Activated CD8-positive, alpha-beta memory T cell treated with anti-CD3 and anti-CD28 coated beads, Interleukin-2, amount 50 U/mL, for 1 hour (primary cell): ENCODE results near the gene ENTREP3.
"Not testable (repeated sequence)": the region's sequence is repeated elsewhere in the genome, so short reads cannot be mapped to it uniquely, and the experiment has no call there.

Experiments
- DNase-seq: peaks from one replicate; pipeline ENCODE4 v3.0.0-alpha.2; 2020; ENCODE audit errors: extremely low read depth

The ENTREP3 gene, protein sequence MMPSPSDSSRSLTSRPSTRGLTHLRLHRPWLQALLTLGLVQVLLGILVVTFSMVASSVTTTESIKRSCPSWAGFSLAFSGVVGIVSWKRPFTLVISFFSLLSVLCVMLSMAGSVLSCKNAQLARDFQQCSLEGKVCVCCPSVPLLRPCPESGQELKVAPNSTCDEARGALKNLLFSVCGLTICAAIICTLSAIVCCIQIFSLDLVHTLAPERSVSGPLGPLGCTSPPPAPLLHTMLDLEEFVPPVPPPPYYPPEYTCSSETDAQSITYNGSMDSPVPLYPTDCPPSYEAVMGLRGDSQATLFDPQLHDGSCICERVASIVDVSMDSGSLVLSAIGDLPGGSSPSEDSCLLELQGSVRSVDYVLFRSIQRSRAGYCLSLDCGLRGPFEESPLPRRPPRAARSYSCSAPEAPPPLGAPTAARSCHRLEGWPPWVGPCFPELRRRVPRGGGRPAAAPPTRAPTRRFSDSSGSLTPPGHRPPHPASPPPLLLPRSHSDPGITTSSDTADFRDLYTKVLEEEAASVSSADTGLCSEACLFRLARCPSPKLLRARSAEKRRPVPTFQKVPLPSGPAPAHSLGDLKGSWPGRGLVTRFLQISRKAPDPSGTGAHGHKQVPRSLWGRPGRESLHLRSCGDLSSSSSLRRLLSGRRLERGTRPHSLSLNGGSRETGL

DNA sequence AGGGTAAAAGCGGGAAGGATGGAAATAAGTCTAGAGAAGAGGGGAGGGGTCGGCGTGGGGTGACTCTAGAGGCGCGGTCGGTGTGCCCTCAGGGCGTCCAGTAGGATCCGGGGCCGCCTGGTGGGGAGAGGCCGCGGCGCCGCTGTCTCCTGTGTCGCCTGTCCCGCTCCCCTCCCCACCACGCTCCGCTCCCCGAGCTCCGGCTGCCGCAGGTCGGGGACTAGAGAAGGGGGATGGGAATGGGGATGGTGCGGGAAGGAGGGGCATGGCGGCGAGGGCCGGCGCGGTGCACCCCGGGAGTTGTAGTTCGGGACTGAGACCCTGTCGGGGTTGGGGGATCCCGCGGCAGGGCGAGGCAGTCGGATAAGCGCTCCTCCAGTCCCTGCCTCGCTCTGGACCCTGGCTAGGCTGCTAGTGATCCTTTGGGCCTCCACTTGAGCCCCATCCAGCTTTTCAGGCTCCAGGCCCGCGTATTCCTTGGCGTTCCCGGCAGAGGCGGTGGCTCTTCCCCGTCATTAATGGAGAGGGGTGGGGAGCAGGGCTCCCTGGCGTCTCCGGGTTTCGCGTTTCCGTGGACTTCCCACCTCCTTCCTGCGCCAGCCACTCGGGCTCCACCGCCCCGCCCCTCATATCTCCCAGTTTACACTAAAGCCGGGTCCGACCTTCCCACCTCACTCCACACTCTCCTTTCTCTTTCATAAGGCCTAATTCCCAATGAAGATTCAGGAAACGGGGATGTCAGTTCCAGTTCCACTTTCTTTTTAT lies at the start of gene ENTREP3:
ENTREP3 (minus strand) TSS at position 241 of the 765 bp plus-strand sequence. CDS start 606 bp downstream, outside the sequence.
- DNase-seq, result no peak

DNA sequence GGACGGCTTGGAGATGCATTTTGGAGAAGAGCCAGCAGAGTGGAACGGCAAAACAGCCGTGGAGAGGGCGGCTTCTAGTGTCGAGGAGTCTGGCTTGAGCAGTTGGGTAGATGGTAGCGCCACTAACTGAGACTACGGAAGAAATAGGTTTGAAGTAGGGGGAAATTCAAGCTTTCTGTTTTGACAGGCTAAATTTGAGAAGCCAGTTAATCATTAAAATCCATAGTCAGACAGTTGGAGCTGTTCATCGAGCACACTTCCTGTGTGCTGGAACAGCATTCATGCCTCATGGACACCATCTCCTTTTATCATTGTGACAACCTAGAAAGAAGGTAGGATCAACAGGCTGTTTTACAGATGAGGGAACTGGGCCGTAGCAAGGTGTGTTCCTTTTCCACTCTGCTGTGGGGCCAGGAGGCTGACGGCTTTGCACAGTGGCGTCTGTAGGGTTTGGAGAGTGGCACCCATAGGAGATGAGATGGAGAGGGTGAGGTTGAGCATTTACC lies 49.3 kb upstream of the ENTREP3 start:
- no peak for DNase-seq

DNA sequence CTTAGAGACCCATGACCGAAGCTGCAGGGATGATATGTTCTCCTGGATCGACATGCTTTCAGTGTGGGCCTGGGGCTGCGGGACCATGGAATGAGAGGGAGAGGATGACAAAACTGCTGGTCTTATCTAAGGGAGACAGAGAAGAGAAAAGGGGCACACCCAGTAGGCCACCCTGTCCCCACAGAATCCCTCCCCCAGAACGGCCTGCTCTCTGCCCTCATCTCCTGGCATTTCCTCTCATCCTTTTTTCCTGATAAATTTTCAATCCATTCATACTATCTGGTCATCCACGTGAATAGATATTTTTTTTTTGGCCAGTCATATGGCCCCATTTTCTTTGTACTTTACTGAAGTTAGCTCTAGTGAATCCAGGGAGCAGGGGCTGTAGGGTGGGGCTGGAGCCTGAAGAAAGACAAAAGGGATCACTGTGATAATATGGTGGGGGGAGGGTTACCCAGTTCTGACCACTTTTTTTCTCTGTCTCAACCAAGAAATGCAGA lies 46.1 kb upstream of the ENTREP3 start, which contains the start of gene PKLR:
PKLR (minus strand) TSS at position 97 of the 500 bp plus-strand sequence; CDS start at position 54, 43 bp downstream.
- no peak for DNase-seq

DNA sequence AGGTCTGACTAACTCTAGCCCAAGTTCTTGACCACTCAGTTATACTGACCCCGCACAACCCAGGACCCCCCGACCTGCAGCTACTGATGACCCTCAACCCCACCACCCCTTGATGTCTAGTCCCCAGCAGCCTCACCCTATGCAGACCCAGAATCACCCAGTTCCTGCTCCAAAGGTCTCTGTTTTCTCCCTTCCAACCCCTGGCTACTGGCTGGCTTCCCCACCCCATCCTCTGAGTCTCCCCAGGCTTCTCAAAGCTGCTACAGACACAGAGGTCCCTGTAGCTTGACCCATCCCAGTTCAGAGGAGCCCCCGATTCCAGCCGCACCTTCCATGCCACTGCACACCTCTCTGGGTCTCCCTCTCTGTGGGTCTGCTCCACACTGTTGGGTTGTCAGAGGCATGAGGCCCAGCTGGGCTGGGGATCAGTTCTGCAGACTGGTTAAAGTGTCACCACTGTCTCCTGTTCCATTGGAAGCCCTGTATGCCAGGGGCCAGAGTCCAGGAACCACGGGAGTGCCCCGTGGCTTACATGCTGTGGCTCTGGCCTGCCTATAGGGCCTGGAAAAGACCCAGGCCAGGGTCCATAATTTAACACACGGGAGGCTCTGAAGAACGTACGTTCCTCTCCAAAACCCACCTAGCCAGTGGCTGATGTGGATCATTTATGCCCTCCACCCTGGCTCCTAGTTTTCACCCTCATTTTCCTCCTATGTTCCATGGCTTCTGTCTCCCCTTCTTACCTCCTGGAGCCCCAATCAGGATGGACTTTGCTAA lies 45.5 kb upstream of the ENTREP3 start:
- no peak for DNase-seq

DNA sequence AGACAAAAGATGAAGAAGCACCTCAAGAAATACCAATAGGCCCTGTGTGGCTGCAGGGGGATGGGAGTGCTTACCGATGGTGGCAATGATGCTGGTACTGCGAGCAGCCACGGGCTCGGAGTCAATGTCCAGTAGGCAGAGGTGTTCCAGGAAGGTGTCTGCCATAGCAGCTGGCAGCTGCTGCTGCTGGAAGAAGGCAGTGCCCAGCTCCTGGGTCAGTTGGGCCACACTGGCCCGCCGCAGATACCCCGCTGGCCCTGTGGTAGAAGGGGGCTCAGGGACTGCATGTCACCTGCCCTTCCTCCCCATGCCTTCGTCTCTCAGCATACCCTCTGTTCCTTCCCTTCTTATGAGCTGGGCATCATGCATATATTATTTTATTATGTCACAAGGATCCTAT lies 44.7 kb upstream of the ENTREP3 start:
- no peak for DNase-seq

DNA sequence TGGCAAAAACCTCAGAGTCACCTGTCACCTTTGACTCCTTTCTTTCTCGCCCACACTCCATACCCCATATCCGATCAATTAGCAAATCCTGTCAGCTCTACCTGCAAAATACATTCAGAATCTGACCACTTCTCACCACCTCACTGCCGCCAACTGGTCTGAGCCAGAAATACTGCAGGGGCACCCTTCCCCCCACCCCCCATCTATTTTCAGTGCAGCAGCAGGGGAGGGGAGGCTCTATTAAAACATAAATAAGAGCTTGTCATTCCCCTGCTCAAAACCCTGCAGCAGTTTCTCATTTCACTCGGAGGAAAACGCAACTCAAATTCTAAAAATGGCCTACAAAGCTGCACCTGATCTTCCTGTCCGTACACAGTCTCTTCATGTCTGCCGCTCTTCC lies 42.1 kb upstream of the ENTREP3 start:
- no peak for DNase-seq

DNA sequence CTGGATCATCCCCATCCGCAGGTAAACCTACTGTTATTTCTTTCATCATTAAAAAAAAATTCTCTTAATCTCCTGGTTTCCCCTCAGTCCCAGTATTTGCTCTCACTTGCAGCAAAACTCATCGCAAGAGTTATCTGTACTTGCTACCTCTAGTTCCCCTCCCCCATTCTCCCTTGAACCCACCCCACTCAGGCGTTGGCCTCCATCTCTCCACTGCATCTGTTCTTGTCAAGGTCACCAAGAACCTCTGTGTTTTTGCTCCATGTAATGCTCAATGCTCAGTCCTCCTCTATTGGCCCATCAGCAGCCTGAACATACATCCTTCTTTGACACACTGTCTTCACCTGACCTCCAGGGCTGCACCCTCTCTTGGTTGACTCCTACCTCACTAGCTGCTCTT lies 41.4 kb upstream of the ENTREP3 start:
- no peak for DNase-seq

DNA sequence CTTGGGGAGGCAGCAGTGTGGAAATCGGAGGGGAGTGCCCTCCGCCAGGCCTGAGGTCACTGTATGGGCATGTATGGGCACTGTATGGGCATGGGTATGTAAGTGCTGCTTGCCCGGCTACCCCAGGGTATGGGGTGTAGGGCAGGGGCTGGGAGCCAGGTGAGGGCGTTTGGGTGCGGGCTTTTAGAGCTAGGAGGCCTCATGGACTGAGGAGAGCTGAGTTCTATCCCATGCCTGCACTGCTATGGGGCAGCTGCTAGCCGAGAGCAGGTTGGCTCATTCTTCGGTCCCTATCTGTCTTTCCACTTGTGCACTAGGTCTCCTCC lies 40.6 kb upstream of the ENTREP3 start:
- no peak for DNase-seq

DNA sequence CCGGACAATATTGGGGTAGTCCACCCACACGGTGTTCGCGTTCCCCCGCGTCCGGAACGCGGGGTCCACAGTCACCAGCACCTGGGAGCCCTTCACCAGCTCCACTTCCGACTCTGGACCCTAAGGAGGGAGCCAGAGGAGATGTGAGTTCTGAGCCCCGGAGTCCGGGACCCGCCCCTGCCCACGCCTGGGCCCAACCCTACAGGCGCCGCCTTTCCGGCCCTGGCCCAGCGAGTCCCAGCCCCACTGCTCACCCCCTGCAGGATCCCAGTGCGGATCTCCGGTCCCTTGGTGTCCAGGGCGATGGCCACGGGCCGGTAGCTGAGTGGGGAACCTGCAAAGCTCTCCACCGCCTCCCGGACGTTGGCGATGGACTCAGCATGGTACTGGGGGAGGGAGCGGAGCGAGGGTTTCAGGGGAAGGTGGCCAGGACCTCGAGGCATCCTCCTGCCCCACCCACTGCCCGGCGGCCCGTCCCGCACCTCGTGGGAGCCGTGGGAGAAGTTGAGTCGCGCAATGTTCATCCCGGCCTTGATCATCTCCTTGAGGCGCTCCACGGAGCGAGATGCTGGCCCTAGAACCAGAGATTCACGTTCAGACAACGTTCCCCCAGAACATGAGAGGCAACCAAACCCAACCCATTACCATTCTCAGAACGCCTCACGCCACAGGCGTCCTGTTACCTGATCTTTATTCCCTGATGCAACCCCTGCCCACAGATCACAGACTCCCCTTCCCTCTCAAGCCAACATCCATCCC lies 40.1 kb upstream of the ENTREP3 start:
- DNase-seq, result no peak

DNA sequence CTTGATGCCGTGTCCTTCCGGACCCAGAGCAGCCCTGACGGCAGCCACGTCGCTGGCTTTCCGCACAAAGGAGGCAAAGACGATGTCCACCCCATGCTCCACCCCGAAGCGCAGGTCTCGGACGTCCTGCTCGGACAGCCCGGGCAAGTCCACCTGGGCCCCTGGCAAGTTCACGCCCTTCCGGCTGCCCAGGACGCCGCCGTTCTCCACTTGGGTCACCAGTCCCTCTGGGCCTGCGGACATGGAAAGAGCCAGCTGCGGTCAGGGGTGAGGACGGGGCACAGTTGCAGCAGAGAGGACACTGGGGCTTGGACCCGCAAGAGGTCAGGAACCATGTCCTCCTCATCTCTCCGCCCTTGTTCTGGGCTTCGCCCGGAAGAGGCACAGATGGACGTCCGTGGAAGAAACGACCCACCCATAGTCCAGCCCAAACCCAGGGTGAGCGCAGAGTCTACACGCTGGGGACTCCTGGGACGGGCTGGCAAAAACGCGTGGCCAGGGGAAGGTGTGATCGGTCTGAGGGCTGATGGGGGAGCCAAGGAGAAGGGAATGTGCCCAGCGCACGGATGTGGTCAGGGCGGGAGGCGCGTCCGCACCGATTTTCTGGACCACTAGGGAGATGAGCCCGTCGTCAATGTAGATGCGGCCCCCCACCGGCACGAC lies 39.4 kb upstream of the ENTREP3 start:
- no peak for DNase-seq

DNA sequence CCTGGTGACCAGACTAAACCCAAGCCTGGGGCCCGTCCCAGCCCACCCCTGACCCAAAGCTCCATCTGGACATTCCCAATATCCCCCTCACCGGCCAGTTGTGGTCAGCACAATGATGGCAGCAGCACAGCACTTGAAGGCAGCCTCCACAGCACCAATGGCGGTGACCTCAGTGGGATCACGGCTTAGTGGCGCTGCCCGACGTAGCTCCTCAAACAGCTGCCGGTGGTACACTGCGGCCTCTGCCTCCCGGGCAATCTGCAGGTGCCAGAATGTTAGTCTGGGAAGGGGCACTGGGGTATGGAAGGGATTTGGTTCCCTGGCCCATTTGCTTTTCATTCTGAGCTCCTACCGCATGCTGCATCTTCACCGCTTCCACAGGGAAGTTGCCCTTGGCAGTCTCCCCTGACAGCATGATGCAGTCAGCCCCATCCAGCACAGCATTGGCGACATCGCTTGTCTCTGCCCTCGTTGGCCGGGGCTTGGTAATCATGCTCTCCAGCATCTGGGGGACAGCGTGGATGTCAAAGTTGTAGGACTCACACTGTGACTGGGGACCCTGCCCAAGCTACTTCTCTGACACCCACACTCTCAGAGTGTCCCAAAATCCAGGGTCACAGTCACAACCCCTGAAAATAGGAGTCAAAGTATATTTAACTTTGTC lies 37.9 kb upstream of the ENTREP3 start:
- DNase-seq, result no peak

DNA sequence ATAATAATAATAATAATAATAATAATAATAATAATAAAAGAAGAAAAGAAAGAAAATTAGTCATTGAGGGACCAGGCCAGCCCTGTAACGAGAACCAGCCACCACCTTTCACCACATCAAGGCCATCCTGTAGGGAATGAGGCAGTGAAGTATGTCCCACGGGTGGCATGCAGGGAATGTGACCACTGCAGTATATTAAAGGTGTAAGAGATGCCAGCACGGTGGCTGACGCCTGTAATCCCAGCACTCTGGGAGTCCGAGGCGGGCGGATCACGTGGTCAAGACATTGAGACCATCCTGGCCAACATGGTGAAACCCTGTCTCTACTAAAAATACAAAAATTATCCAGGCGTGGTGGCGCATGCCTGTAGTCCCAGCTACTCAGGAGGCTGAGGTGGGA lies 35.7 kb upstream of the ENTREP3 start:
- DNase-seq, result not testable (repeated sequence)

DNA sequence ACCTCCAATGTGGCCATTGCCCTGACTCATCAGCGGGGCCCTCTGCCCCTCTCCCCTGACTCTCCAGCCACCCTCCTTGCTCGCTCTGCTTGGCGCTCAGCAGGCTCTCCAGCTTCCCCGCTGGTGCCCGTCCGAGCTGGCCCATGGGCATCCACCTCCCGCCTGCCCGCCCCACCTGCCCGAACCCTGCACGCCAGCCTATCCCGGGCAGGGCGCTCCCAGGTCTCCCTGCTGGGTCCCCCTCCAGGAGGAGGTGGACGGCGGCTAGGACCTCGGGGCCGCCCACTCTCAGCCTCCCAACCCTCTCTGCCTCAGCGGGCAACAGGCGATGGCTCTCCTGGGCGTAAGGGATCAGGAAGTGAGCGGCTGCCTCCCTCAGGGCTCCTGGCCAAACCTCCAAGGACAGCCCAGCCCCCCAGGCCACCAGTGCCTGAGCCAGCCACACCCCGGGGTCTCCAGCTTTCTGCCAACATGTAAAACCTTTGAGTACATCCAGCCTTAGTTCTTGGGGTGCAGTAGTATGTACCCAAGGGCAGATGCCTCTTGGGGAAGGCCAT lies 32.8 kb upstream of the ENTREP3 start:
- DNase-seq, result no peak

DNA sequence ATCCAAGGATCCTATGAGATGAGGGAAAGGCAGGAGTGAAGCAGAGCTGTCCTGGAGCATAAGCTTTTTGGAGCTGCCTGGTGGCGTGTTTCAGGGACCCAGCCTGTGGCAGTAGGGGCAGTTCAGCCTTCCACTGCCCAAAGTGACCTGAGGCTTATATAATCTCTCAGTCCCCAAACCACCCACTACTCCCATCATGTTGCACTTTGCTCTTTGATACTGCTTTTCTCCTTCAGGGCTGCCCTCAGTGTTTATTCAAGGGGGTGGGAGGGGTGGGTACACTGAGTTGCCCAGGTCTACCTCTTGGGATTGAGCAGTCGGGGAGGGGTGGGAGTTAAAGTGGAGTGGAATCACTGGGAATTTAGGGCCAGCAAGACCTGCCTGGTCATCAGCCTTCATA lies 31.3 kb upstream of the ENTREP3 start:
- DNase-seq, result no peak

DNA sequence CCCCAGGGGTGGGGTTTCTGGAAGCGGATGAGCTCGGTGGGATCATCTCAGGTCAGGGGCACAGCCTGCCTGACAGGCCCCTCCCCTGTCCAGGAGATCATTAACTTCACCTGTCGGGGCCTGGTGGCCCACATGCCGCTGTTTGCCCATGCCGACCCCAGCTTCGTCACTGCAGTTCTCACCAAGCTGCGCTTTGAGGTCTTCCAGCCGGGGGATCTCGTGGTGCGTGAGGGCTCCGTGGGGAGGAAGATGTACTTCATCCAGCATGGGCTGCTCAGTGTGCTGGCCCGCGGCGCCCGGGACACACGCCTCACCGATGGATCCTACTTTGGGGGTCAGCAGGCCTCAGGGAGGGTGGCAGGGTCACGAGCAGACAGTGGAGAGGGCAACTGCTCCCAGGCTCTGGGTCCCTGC lies 30.4 kb upstream of the ENTREP3 start:
- no peak for DNase-seq

DNA sequence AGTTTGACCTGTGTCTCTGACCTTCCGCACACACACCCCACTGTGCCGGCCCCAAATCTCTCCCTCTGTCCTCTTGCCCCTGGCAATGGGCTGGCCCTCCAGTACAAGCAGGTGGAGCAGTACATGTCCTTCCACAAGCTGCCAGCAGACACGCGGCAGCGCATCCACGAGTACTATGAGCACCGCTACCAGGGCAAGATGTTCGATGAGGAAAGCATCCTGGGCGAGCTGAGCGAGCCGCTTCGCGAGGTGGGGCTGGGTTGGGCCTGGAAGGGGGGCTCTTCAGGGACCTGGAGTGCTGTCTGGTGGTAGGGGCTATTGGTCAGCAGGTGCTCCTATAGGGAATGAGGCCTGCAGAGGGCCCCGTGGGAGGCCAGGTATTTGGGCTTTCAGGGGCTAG lies 29.8 kb upstream of the ENTREP3 start:
- DNase-seq, result no peak

DNA sequence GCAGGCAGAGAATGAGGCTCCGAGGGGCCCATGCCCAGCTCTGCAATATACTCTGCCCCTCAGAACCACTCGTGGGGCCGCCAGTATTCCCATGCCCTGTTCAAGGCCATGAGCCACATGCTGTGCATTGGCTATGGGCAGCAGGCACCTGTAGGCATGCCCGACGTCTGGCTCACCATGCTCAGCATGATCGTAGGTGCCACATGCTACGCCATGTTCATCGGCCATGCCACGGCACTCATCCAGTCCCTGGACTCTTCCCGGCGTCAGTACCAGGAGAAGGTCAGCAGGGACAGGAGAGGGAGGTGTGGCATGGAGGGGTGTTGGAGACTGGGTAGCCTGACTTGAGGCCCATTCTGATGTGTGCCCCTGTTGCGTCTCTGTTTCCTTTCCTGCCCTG lies 29.2 kb upstream of the ENTREP3 start:
- no peak for DNase-seq

DNA sequence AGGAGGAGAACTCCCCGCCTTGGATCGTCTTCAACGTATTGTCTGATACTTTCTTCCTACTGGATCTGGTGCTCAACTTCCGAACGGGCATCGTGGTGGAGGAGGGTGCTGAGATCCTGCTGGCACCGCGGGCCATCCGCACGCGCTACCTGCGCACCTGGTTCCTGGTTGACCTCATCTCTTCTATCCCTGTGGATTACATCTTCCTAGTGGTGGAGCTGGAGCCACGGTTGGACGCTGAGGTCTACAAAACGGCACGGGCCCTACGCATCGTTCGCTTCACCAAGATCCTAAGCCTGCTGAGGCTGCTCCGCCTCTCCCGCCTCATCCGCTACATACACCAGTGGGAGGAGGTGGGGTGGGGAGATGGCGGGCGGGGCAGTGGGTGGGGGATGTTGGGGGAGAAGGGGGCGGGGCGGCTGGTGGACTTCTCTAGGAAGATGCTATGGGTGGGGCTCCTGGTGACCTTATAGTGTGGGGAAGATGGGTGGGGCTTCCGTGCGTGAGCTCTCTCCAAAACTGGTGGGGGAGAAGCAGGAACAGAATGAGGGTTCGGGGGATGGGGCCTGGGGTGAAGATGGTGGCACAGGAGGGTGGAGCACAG lies 27.3 kb upstream of the ENTREP3 start:
- no peak for DNase-seq

DNA sequence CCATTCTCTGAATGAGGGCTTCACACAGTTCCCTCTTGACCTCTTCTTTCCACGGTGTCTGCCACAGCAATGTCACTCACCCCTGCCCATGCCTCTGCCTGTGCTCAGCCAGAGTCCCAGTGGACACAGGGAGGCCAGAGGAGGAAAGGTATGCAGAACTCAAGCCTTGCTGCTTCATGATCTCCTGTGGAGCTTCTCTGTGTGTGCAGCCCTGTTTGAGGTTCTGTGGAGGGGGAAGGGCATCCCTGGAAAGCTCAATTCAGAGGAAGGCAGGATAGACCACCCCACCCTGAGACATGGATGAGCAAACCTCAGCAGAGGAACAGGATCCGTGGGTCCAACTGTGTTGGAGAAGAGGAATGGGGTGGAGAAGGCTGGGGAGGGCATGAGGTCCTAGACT lies 24.0 kb upstream of the ENTREP3 start:
- no peak for DNase-seq
